ENCODE results near the gene CAPRIN2.

- TF ChIP-seq EZH2 (IDR thresholded peaks at IDR 0.05; ENCODE audit: borderline replicate concordance, low read depth, low read length, poor library complexity, severe bottlenecking) = no peak
- 0 out of 2 replicates have a peak, but pooled peaks have one; percentile 8 for TF ChIP-seq CTCF (conservative IDR thresholded peaks at IDR 0.05; ENCODE audit: low read depth, low read length)
These were observed 40.9 kb upstream of the CAPRIN2 start for GRCh38 chr12:30795410-30796312.

Data from A673 (cell line).